ENCODE results near the gene SCGB1C1.
"Not testable (repeated sequence)": the region's sequence is repeated elsewhere in the genome, so short reads cannot be mapped to it uniquely, and the experiment has no call there.

SCGB1C1 gene

GRCh38 chr11:192674-193128 is at the start of gene SCGB1C1:
Gene SCGB1C1 (plus strand): TSS chr11:193078. CDS start chr11:193100, 22 bp downstream.
- DNase-seq (ENCODE audit: low read depth, low spot score): not testable (repeated sequence)

DNA sequence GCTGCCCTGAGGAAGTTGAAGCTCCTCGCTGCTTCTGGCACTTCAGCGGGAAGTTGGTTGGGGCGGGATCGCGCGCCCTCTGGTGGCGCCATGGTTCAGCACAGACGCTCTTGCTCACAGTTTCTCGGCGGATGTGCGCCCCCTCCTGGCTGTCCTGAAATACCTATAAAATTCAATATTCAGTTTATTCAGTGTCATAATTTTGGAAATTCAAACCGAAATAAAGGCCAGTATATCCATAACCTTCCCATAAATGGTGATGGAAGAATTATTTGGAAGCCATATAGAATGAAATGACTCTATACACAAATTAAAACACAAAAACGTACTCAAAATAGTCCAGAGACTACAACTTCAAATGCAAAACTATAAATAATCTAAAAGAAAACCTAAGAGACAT is 12.6 kb upstream of the SCGB1C1 start:
- not testable (repeated sequence) for DNase-seq (ENCODE audit: low read depth, low spot score)

DNA sequence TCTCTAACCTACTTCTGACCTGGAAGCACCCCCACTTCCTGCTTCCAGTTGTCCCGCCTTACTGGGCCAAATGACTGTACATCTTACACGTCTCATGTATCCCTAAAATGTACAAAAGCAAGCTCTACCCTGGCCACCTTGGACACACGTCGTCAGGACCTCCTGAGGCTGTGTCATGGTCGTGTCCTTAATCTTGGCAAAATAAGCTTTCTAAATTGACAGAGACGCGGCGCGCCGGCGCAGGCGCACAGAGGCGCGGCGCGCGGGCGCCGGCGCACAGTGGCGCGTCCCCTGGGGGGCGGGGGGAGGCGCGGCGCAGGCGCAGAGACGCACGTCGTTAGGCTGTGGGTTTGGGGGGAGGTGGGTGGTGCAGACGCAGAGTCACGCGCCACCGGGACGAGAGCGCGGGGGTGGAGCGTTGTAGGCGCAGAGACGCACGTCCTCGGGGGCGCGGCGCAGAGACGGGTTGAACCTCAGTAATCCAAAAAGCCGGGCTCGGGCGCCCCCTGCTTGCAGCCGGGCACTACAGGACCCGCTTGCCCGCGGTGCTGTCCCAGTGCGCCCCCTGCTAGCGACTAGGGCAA is 3.6 kb upstream of the SCGB1C1 start:
- not testable (repeated sequence) for DNase-seq (ENCODE audit: low read depth, low spot score)

- DNase-seq (ENCODE audit: low read depth, low spot score): not testable (repeated sequence)
Observed at GRCh38 chr11:189843-190311, 3.0 kb upstream of the SCGB1C1 start.

GRCh38 chr11:190546-190945 is 2.3 kb upstream of the SCGB1C1 start:
- not testable (repeated sequence) for DNase-seq (ENCODE audit: low read depth, low spot score)

- DNase-seq (ENCODE audit: low read depth, low spot score): not testable (repeated sequence)
Observed at GRCh38 chr11:191490-192478, 1.1 kb upstream of the SCGB1C1 start.

DNA sequence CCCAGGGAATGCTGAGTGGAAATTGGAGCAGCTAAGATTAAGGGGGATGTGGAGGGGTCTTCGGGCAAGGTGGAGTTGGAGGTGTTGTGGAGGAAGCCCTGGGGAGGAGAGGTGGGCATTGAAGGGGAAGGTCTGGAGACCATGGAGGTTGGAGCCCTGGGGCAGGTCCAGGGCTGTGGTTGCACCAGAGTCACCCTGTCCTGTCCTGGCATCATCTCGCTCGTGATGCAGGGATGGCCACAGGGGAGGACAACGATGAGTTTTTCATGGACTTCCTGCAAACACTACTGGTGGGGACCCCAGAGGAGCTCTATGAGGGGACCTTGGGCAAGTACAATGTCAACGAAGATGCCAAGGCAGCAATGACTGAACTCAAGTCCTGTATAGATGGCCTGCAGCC is 603 bp downstream of the SCGB1C1 start:
- DNase-seq (ENCODE audit: low read depth, low spot score): not testable (repeated sequence)

- DNase-seq (ENCODE audit: low read depth, low spot score): no peak
Observed at GRCh38 chr11:196786-197731, 4.2 kb downstream of the SCGB1C1 start.

DNA sequence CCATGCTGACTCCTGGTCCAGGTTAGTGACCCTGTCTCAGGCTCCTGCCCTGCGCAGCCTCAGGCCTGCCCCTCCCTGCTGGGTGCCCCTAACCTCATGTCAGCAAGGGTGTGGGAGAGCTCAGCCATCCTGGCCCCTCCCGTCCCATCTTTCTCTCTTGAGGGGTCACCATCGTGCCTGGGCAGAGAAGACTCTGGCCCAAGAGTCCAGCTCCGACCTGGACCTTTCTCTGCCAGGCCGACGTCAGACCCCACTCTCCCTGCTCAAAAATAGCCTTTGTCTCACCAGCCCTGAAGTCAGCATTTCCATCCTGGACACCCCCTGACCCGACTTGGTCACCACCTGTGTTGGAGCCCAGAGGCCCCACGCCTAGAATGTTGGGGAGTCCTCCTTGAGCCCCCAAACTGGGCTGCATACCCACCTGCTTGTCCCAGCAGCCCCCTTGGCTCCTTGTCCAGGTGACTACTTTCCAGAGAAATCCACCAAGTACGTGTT is 4.9 kb downstream of the SCGB1C1 start:
- no peak for DNase-seq (ENCODE audit: low read depth, low spot score)

GRCh38 chr11:198236-198806 is 5.4 kb downstream of the SCGB1C1 start:
- no peak for DNase-seq (ENCODE audit: low read depth, low spot score)

GRCh38 chr11:199004-199581 is 6.2 kb downstream of the SCGB1C1 start:
- DNase-seq (ENCODE audit: low read depth, low spot score): no peak

GRCh38 chr11:199782-200181 is 6.9 kb downstream of the SCGB1C1 start:
- DNase-seq (ENCODE audit: low read depth, low spot score): no peak

DNA sequence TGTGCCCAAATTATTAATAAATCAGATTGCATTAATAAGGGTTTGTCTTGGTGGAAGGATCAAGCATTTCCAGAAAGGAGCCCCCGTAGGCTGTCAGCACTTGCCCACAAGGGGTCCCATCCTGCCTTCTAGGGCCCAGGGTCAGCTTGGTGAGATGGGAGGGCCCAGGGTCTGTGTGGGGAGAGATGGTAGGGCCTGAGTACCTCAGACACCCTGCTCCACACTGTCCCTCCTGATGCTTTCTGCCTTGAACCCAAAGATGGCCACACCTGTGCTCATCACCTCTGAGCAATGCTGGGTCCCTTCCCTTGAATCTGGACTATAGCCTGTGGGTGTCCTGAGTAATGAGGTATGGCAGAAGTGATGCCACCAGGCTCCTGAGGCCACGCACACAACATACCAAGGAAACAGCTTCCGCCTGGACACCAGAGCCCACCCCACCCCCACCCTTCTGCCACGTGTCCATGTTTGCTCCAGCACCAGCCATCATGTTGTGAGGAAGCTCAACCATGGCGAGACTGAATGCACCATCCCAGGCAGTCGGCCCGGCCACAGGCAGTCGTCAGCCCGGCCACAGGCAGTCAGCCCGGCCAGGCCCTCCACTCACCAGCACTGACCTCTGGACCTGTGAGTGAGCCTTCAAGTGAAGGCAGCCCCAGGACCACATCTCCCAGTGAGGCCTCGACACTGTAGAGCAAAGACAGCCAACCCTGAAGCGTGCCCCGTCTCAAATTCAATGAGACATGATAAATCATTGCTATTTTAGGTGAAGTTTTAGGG is 7.5 kb downstream of the SCGB1C1 start:
- no peak for DNase-seq (ENCODE audit: low read depth, low spot score)

DNA sequence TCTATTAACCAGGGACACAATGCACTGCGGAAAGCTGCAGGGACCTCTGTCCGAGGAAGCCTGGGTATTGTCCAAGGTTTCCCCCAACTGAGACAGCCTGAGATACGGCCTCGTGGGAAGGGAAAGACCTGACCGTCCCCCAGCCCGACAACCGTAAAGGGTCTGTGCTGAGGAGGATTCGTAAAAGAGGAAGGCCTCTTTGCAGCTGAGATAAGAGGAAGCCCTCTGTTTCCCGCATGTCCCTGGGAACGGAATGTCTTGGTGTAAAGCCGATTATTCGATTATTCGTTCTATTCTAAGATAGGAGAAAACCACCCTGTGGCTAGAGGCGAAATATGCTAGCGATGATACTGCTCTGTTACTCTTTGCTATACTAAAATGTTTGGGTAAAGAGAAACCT is 9.1 kb downstream of the SCGB1C1 start:
- no peak for DNase-seq (ENCODE audit: low read depth, low spot score)

DNA sequence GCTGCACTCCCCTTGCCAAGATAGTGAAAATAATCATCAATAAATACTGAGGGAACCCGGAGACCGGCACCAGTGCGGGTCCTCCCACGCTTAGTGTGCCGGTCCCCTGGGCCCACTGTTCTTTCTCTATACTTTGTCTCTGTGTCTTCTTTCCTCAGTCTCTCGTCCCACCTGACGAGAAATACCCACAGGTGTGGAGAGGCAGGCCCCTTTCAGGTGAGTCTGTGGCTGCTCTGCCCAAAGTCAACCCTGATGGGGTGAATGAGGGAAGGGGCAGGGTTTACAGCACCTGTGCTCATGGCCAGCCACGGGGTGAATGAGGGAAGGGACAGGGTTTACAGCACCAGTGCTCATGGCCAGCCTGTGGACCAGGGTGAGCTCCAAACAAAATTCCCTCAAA is 9.6 kb downstream of the SCGB1C1 start:
- no peak for DNase-seq (ENCODE audit: low read depth, low spot score)

GRCh38 chr11:203056-203944 is 10.4 kb downstream of the SCGB1C1 start:
- no peak for DNase-seq (ENCODE audit: low read depth, low spot score)

- no peak for DNase-seq (ENCODE audit: low read depth, low spot score)
Observed at GRCh38 chr11:203945-204586, 11.2 kb downstream of the SCGB1C1 start.

DNA sequence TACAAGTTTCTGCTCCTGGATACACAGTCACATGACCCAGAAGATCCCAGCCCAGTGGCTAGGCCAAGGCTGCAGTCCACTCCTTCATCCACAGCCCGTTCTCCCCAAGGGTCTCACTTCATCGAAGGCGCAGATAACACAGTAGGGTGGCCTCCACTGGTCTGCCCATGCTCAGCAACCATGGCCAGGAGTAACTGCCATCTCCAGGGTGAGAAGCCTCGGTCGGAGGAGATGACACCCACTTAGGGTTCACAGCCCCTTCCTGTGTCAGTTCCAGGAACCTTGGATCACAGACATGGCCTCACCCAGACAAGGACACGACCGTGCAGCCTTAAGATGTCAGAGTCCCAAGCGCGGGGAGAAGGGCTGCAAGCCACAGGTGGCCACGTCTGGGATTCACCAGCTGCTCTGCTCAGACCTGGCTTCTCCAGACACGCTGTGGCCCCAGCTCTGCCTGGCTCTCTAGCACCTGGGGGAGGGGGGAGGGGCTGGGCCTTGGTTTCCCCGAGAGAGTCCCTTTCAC is 11.8 kb downstream of the SCGB1C1 start:
- no peak for DNase-seq (ENCODE audit: low read depth, low spot score)

All from brain pericyte (primary cell).